ENCODE measurements around the gene VGLL4. TPM values are rescaled to one million over a fixed set of nuclear protein-coding genes. Genes with fewer than 3 reads are reported as not detected.
A peak's percentile ranks its signal among the peaks of the same experiment; 100 is the strongest.

Gene VGLL4
- polyA plus RNA-seq, 1 donor = 49.6 TPM

GRCh38 chr3:11627612-11628011 is 16.1 kb downstream of the VGLL4 start:
- DNase-seq = no peak
- no peak overlapping the region for H3K4me3 ChIP-seq (ENCODE audit: low read length)
- H3K27ac ChIP-seq (ENCODE audit: low read length) = no peak overlapping the region
- peaks cover 7% of the 10 kb centered on the region for H3K4me1 ChIP-seq (ENCODE audit: control insufficient read depth, insufficient read depth, low read length)
- H3K9me3 ChIP-seq (ENCODE audit: control insufficient read depth, low read depth, low read length) = no peaks in the 10 kb centered on the region
- H3K27me3 ChIP-seq (ENCODE audit: control insufficient read depth, insufficient read depth, low read length) = no peaks in the 10 kb centered on the region
- WGBS (ENCODE audit: insufficient coverage, low lambda C conversion rate) = no CpG with 5 or more reads among the region's 2 CpGs
- H3K36me3 ChIP-seq (ENCODE audit: control insufficient read depth, insufficient read depth, low read length) = no peaks in the 10 kb centered on the region

- Histone ChIP-seq H3K9me3 (ENCODE audit: control insufficient read depth, low read depth, low read length) (no peaks in the 10 kb centered on the region), H3K4me3 (ENCODE audit: low read length) (no peak overlapping the region), H3K27me3 (ENCODE audit: control insufficient read depth, insufficient read depth, low read length) (no peaks in the 10 kb centered on the region), H3K36me3 (ENCODE audit: control insufficient read depth, insufficient read depth, low read length) (no peaks in the 10 kb centered on the region), H3K27ac (ENCODE audit: low read length) (no peak overlapping the region), H3K4me1 (ENCODE audit: control insufficient read depth, insufficient read depth, low read length) (peaks cover 7% of the 10 kb centered on the region)
- 0% methylated on average over 1 of the region's 2 CpGs for WGBS (ENCODE audit: insufficient coverage, low lambda C conversion rate)
- no peak for DNase-seq
Observed at GRCh38 chr3:11626084-11626463, 17.6 kb downstream of the VGLL4 start.

GRCh38 chr3:11625376-11626083 is 18.2 kb downstream of the VGLL4 start:
- peak in 1 of 2 donors; percentile 39 for DNase-seq
- peaks cover 8% of the 10 kb centered on the region for H3K4me1 ChIP-seq (ENCODE audit: control insufficient read depth, insufficient read depth, low read length)
- no CpG with 5 or more reads among the region's 5 CpGs for WGBS (ENCODE audit: insufficient coverage, low lambda C conversion rate)

GRCh38 chr3:11624704-11625375 is 18.9 kb downstream of the VGLL4 start:
- no peak overlapping the region for H3K4me3 ChIP-seq (ENCODE audit: low read length)
- H3K36me3 ChIP-seq (ENCODE audit: control insufficient read depth, insufficient read depth, low read length) = no peaks in the 10 kb centered on the region
- no peak overlapping the region for H3K27ac ChIP-seq (ENCODE audit: low read length)
- H3K27me3 ChIP-seq (ENCODE audit: control insufficient read depth, insufficient read depth, low read length) = no peaks in the 10 kb centered on the region
- H3K4me1 ChIP-seq (ENCODE audit: control insufficient read depth, insufficient read depth, low read length) = peaks cover 13% of the 10 kb centered on the region
- H3K9me3 ChIP-seq (ENCODE audit: control insufficient read depth, low read depth, low read length) = no peaks in the 10 kb centered on the region
- no peak for DNase-seq
- no CpG with 5 or more reads among the region's 7 CpGs for WGBS (ENCODE audit: insufficient coverage, low lambda C conversion rate)

More at GRCh38 chr3:11625376-11626083, 18.2 kb downstream of the VGLL4 start:
- Histone ChIP-seq H3K9me3 (ENCODE audit: control insufficient read depth, low read depth, low read length) (no peaks in the 10 kb centered on the region), H3K4me3 (ENCODE audit: low read length) (no peak overlapping the region), H3K27me3 (ENCODE audit: control insufficient read depth, insufficient read depth, low read length) (no peaks in the 10 kb centered on the region), H3K27ac (ENCODE audit: low read length) (peak overlapping the region; percentile 5), H3K36me3 (ENCODE audit: control insufficient read depth, insufficient read depth, low read length) (no peaks in the 10 kb centered on the region)

GRCh38 chr3:11624161-11624560 is 19.6 kb downstream of the VGLL4 start:
- no peaks in the 10 kb centered on the region for H3K27me3 ChIP-seq (ENCODE audit: control insufficient read depth, insufficient read depth, low read length)
- H3K4me3 ChIP-seq (ENCODE audit: low read length) = no peak overlapping the region
- H3K27ac ChIP-seq (ENCODE audit: low read length) = no peak overlapping the region
- H3K4me1 ChIP-seq (ENCODE audit: control insufficient read depth, insufficient read depth, low read length) = peaks cover 20% of the 10 kb centered on the region
- no peak for DNase-seq
- H3K36me3 ChIP-seq (ENCODE audit: control insufficient read depth, insufficient read depth, low read length) = no peaks in the 10 kb centered on the region
- no peaks in the 10 kb centered on the region for H3K9me3 ChIP-seq (ENCODE audit: control insufficient read depth, low read depth, low read length)
- 83% methylated on average over 1 of the region's 8 CpGs for WGBS (ENCODE audit: insufficient coverage, low lambda C conversion rate)

- peaks cover 20% of the 10 kb centered on the region for H3K4me1 ChIP-seq (ENCODE audit: control insufficient read depth, insufficient read depth, low read length)
- H3K27ac ChIP-seq (ENCODE audit: low read length) = no peak overlapping the region
- H3K4me3 ChIP-seq (ENCODE audit: low read length) = no peak overlapping the region
- no peaks in the 10 kb centered on the region for H3K36me3 ChIP-seq (ENCODE audit: control insufficient read depth, insufficient read depth, low read length)
- 100% methylated on average over 1 of the region's 9 CpGs for whole genome bisulfite sequencing (ENCODE audit: insufficient coverage, low lambda C conversion rate)
- H3K9me3 ChIP-seq (ENCODE audit: control insufficient read depth, low read depth, low read length) = no peaks in the 10 kb centered on the region
- peak in 1 of 2 donors; percentile 51 for DNase-seq
- H3K27me3 ChIP-seq (ENCODE audit: control insufficient read depth, insufficient read depth, low read length) = no peaks in the 10 kb centered on the region
Observed at GRCh38 chr3:11622586-11623550, 20.8 kb downstream of the VGLL4 start.

DNA sequence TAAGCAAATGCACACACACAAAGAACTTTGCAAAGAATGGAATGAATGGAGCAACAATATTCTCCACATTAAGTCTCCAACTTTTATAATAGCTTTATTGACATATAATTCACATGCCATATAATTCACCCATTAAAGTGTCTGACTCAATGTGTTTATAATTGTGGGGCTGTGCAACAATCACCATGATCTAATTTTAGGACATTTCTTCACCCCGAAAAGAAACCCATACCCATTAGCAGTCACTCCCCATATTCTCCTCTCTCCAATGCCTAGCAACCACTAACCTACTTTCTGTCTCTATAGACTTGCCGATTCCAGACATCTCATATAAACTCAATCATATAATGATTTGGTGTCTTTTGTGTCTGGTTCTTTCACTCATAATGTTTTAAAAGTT is 22.6 kb downstream of the VGLL4 start:
- H3K4me3 ChIP-seq (ENCODE audit: low read length) = no peak overlapping the region
- WGBS (ENCODE audit: insufficient coverage, low lambda C conversion rate) = 100% methylated on average over 1 of the region's 2 CpGs
- H3K27me3 ChIP-seq (ENCODE audit: control insufficient read depth, insufficient read depth, low read length) = no peaks in the 10 kb centered on the region
- no peak overlapping the region for H3K27ac ChIP-seq (ENCODE audit: low read length)
- H3K4me1 ChIP-seq (ENCODE audit: control insufficient read depth, insufficient read depth, low read length) = peaks cover 20% of the 10 kb centered on the region
- H3K9me3 ChIP-seq (ENCODE audit: control insufficient read depth, low read depth, low read length) = no peaks in the 10 kb centered on the region
- no peak for DNase-seq
- H3K36me3 ChIP-seq (ENCODE audit: control insufficient read depth, insufficient read depth, low read length) = no peaks in the 10 kb centered on the region

- peaks cover 20% of the 10 kb centered on the region for H3K4me1 ChIP-seq (ENCODE audit: control insufficient read depth, insufficient read depth, low read length)
- 70% methylated on average over 2 of the region's 11 CpGs for WGBS (ENCODE audit: insufficient coverage, low lambda C conversion rate)
- DNase-seq = no peak
- no peak overlapping the region for H3K27ac ChIP-seq (ENCODE audit: low read length)
- no peaks in the 10 kb centered on the region for H3K27me3 ChIP-seq (ENCODE audit: control insufficient read depth, insufficient read depth, low read length)
- H3K9me3 ChIP-seq (ENCODE audit: control insufficient read depth, low read depth, low read length) = no peaks in the 10 kb centered on the region
- H3K4me3 ChIP-seq (ENCODE audit: low read length) = no peak overlapping the region
- H3K36me3 ChIP-seq (ENCODE audit: control insufficient read depth, insufficient read depth, low read length) = no peaks in the 10 kb centered on the region
Observed at GRCh38 chr3:11619946-11620652, 23.6 kb downstream of the VGLL4 start.

GRCh38 chr3:11619461-11619860 is 24.3 kb downstream of the VGLL4 start:
- no CpG with 5 or more reads among the region's 6 CpGs for WGBS (ENCODE audit: insufficient coverage, low lambda C conversion rate)
- H3K9me3 ChIP-seq (ENCODE audit: control insufficient read depth, low read depth, low read length) = no peaks in the 10 kb centered on the region
- H3K4me1 ChIP-seq (ENCODE audit: control insufficient read depth, insufficient read depth, low read length) = peaks cover 20% of the 10 kb centered on the region
- H3K36me3 ChIP-seq (ENCODE audit: control insufficient read depth, insufficient read depth, low read length) = no peaks in the 10 kb centered on the region
- no peak for DNase-seq
- no peak overlapping the region for H3K4me3 ChIP-seq (ENCODE audit: low read length)
- no peaks in the 10 kb centered on the region for H3K27me3 ChIP-seq (ENCODE audit: control insufficient read depth, insufficient read depth, low read length)
- H3K27ac ChIP-seq (ENCODE audit: low read length) = no peak overlapping the region

GRCh38 chr3:11618904-11619303 is 24.8 kb downstream of the VGLL4 start:
- peaks cover 18% of the 10 kb centered on the region for H3K4me1 ChIP-seq (ENCODE audit: control insufficient read depth, insufficient read depth, low read length)
- H3K4me3 ChIP-seq (ENCODE audit: low read length) = no peak overlapping the region
- 10% methylated on average over 2 of the region's 5 CpGs for WGBS (ENCODE audit: insufficient coverage, low lambda C conversion rate)
- no peaks in the 10 kb centered on the region for H3K27me3 ChIP-seq (ENCODE audit: control insufficient read depth, insufficient read depth, low read length)
- DNase-seq = peak in 1 of 2 donors; percentile 76
- H3K36me3 ChIP-seq (ENCODE audit: control insufficient read depth, insufficient read depth, low read length) = no peaks in the 10 kb centered on the region
- H3K27ac ChIP-seq (ENCODE audit: low read length) = no peak overlapping the region
- no peaks in the 10 kb centered on the region for H3K9me3 ChIP-seq (ENCODE audit: control insufficient read depth, low read depth, low read length)
